Cerebellar cortex (tissue), 1 donor: ENCODE measurements around the gene CHAC1.
"Not testable (repeated sequence)": the region's sequence is repeated elsewhere in the genome, so short reads cannot be mapped to it uniquely, and the experiment has no call there.

Experiments used
- DNase-seq: peaks from one replicate; pipeline ENCODE4 v3.0.0-alpha.2; 2015; ENCODE audit warnings: low spot score

The CHAC1 gene

GRCh38 chr15:40957041-40957555 is 3.8 kb downstream of the CHAC1 start:
- DNase-seq: no peak

GRCh38 chr15:40957581-40958051 is 4.3 kb downstream of the CHAC1 start:
- no peak for DNase-seq

GRCh38 chr15:40958146-40958545 is 4.9 kb downstream of the CHAC1 start:
- DNase-seq: no peak

GRCh38 chr15:40958723-40959122 is 5.5 kb downstream of the CHAC1 start:
- DNase-seq: no peak

GRCh38 chr15:40959331-40960141 is 6.3 kb downstream of the CHAC1 start:
- no peak for DNase-seq

- no peak for DNase-seq
Measured at GRCh38 chr15:40960151-40960885, 7.0 kb downstream of the CHAC1 start.

- DNase-seq: no peak
Measured at GRCh38 chr15:40960925-40961324, 7.7 kb downstream of the CHAC1 start.

GRCh38 chr15:40961740-40962139 is 8.5 kb downstream of the CHAC1 start:
- DNase-seq: not testable (repeated sequence)

GRCh38 chr15:40962317-40962716 is 9.0 kb downstream of the CHAC1 start:
- DNase-seq: not testable (repeated sequence)

- DNase-seq: no peak
Measured at GRCh38 chr15:40963201-40963600, 9.9 kb downstream of the CHAC1 start.

GRCh38 chr15:40964006-40964405 is 10.7 kb downstream of the CHAC1 start:
- DNase-seq: no peak

- DNase-seq: no peak
Measured at GRCh38 chr15:40964634-40965033, 11.4 kb downstream of the CHAC1 start.

- DNase-seq: no peak
Measured at GRCh38 chr15:40968290-40969085, 15.2 kb downstream of the CHAC1 start.

GRCh38 chr15:40969363-40969762 is 16.1 kb downstream of the CHAC1 start:
- no peak for DNase-seq

GRCh38 chr15:40974879-40975278 is 21.6 kb downstream of the CHAC1 start:
- DNase-seq: no peak

- DNase-seq: no peak
Measured at GRCh38 chr15:40976819-40977218, 23.5 kb downstream of the CHAC1 start.

- no peak for DNase-seq
Measured at GRCh38 chr15:40978141-40978540, 24.9 kb downstream of the CHAC1 start.

GRCh38 chr15:40978562-40978961 is 25.3 kb downstream of the CHAC1 start:
- no peak for DNase-seq

GRCh38 chr15:40981186-40981585 is 27.9 kb downstream of the CHAC1 start:
- DNase-seq: no peak

GRCh38 chr15:40982855-40983254 is 29.6 kb downstream of the CHAC1 start:
- no peak for DNase-seq

- DNase-seq: no peak
Measured at GRCh38 chr15:40984406-40984805, 31.1 kb downstream of the CHAC1 start.

GRCh38 chr15:40984964-40985363 is 31.7 kb downstream of the CHAC1 start:
- no peak for DNase-seq
